Parathyroid adenoma (tissue), 2 donors: ENCODE results near the gene NOXA1.

Experiments used
- H2AFZ ChIP-seq: fragments of 300-600 bp; sonication (generic); one replicate; pipeline ENCODE4 v1.7.0; 2017; ENCODE audit warnings: antibody characterized with exemption, mild to moderate bottlenecking
- H3K27ac ChIP-seq: fragments of 300-600 bp; sonication (generic); one replicate; pipeline ENCODE4 v1.7.0; 2017
- H3K27me3 ChIP-seq: fragments of 300-600 bp; sonication (generic); one replicate; pipeline ENCODE4 v1.7.0; 2017; ENCODE audit warnings: low read length; ENCODE audit not compliant: control insufficient read depth, insufficient read depth
- H3K36me3 ChIP-seq: fragments of 300-600 bp; sonication (generic); one replicate; pipeline ENCODE4 v1.7.0; 2017; ENCODE audit warnings: low read length; ENCODE audit not compliant: control insufficient read depth, insufficient read depth
- H3K4me1 ChIP-seq: fragments of 300-600 bp; sonication (generic); one replicate; pipeline ENCODE4 v1.7.0; 2017; ENCODE audit warnings: control low read depth
- H3K4me2 ChIP-seq: fragments of 300-600 bp; sonication (generic); one replicate; pipeline ENCODE4 v1.7.0; 2017; ENCODE audit warnings: low read length
- H3K4me3 ChIP-seq: fragments of 300-600 bp; sonication (generic); one replicate; pipeline ENCODE4 v1.7.0; 2017; ENCODE audit warnings: low read depth, low read length
- H3K79me2 ChIP-seq: fragments of 300-600 bp; sonication (generic); one replicate; pipeline ENCODE4 v1.7.0; 2017; ENCODE audit warnings: control low read depth
- H3K9ac ChIP-seq: fragments of 300-600 bp; sonication (generic); one replicate; pipeline ENCODE4 v1.7.0; 2017; ENCODE audit warnings: mild to moderate bottlenecking
- H3K9me3 ChIP-seq: fragments of 300-600 bp; sonication (generic); one replicate; pipeline ENCODE4 v1.7.0; 2017; ENCODE audit warnings: low read length; ENCODE audit not compliant: control insufficient read depth
- TF ChIP-seq, protein P1 (sequence below): fragments of 300-600 bp; sonication (generic); IDR thresholded peaks from one replicate; pipeline ENCODE4 v1.7.0; 2017; ENCODE audit warnings: antibody characterized with exemption, mild to moderate bottlenecking
- donor health status: primary hyperparathyroidism.

The NOXA1 gene

GRCh38 chr9:137446851-137447471, 23.8 kb downstream of the NOXA1 start:
- no peaks in the 10 kb centered on the region for H3K9me3 ChIP-seq
- H3K9ac ChIP-seq: no peak overlapping the region
- H3K4me2 ChIP-seq: no peak overlapping the region
- no peaks in the 10 kb centered on the region for H3K79me2 ChIP-seq
- H3K27me3 ChIP-seq: no peaks in the 10 kb centered on the region
- no peak overlapping the region for H3K27ac ChIP-seq
- TF ChIP-seq, protein P1, sequence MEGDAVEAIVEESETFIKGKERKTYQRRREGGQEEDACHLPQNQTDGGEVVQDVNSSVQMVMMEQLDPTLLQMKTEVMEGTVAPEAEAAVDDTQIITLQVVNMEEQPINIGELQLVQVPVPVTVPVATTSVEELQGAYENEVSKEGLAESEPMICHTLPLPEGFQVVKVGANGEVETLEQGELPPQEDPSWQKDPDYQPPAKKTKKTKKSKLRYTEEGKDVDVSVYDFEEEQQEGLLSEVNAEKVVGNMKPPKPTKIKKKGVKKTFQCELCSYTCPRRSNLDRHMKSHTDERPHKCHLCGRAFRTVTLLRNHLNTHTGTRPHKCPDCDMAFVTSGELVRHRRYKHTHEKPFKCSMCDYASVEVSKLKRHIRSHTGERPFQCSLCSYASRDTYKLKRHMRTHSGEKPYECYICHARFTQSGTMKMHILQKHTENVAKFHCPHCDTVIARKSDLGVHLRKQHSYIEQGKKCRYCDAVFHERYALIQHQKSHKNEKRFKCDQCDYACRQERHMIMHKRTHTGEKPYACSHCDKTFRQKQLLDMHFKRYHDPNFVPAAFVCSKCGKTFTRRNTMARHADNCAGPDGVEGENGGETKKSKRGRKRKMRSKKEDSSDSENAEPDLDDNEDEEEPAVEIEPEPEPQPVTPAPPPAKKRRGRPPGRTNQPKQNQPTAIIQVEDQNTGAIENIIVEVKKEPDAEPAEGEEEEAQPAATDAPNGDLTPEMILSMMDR: no peak
- H3K4me3 ChIP-seq: no peak overlapping the region
- no peak overlapping the region for H2AFZ ChIP-seq
- H3K36me3 ChIP-seq: no peaks in the 10 kb centered on the region
- H3K4me1 ChIP-seq: no peaks in the 10 kb centered on the region

GRCh38 chr9:137447722-137448601, 24.8 kb downstream of the NOXA1 start:
- no peak overlapping the region for H3K27ac ChIP-seq
- no peaks in the 10 kb centered on the region for H3K9me3 ChIP-seq
- no peak overlapping the region for H3K4me3 ChIP-seq
- TF ChIP-seq, protein P1: no peak
- H3K9ac ChIP-seq: no peak overlapping the region
- no peak overlapping the region for H2AFZ ChIP-seq
- no peaks in the 10 kb centered on the region for H3K36me3 ChIP-seq
- no peaks in the 10 kb centered on the region for H3K27me3 ChIP-seq
- H3K4me2 ChIP-seq: no peak overlapping the region
- H3K79me2 ChIP-seq: no peaks in the 10 kb centered on the region
- no peaks in the 10 kb centered on the region for H3K4me1 ChIP-seq

DNA sequence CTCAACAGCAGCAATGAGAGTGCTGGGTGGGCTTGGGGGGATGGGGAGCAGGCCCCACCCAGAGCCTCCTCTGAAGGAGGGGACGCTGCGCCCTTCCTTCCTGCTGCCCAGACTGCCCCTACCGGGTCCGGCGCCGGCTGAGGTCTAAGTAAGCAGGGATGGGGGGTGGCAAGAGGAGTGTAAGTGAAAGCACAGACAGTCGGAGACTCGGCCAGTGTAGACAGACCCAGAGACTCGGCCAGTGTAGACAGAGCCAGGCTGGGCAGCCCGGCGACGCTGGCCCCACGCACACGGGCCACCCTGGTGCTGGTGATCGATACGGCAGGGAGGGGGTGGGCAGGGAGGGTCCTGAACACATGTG, 25.4 kb downstream of the NOXA1 start:
- no peak overlapping the region for H2AFZ ChIP-seq
- H3K79me2 ChIP-seq: no peaks in the 10 kb centered on the region
- no peaks in the 10 kb centered on the region for H3K4me1 ChIP-seq
- H3K36me3 ChIP-seq: no peaks in the 10 kb centered on the region
- no peak overlapping the region for H3K4me2 ChIP-seq
- TF ChIP-seq, protein P1: no peak
- no peak overlapping the region for H3K27ac ChIP-seq
- H3K4me3 ChIP-seq: no peak overlapping the region
- H3K9me3 ChIP-seq: no peaks in the 10 kb centered on the region
- H3K27me3 ChIP-seq: no peaks in the 10 kb centered on the region
- H3K9ac ChIP-seq: no peak overlapping the region

DNA sequence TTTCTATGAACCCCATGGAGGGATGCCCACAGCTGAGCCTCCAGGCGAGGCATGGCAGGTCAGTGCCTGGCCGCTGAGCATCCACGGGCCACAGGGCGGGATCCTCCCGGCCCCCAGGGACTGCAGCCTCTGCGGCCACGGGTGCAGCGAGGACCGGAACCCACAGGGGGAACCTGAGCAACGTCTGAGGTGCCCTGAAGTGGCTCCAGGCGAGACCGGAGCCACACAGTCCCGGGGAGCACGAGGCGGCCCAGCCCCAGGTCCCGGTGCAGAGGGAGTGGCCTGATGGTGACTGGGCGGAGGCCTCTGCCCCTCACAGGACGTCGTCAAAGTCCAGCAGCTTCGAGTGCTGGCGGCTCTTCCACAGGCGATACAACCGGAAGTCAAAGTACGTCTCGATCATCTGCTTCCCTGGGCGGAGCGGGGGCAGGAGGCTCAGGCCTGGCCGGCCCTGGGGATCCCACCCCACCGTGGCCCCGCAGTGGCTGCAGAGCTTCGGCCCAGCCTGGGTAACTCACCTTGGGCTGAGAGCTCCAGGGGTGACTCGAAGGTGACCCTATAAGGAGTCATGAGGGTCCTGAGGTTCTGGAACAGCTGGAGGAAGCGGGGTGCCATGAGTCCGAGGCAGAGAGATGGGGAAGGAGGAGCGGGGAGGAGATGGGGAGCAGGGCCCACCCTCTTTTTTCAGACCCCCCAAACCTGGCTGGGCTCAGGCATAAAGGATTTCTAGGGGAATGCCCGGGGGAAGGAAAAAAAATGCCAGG, 26.1 kb downstream of the NOXA1 start:
- no peak overlapping the region for H3K4me3 ChIP-seq
- no peaks in the 10 kb centered on the region for H3K4me1 ChIP-seq
- no peaks in the 10 kb centered on the region for H3K79me2 ChIP-seq
- no peak overlapping the region for H3K9ac ChIP-seq
- H2AFZ ChIP-seq: no peak overlapping the region
- no peak overlapping the region for H3K27ac ChIP-seq
- no peaks in the 10 kb centered on the region for H3K27me3 ChIP-seq
- H3K36me3 ChIP-seq: no peaks in the 10 kb centered on the region
- TF ChIP-seq, protein P1: no peak
- H3K4me2 ChIP-seq: no peak overlapping the region
- no peaks in the 10 kb centered on the region for H3K9me3 ChIP-seq
